ENCODE measurements around the gene UPF2. TPM values are rescaled to one million over a fixed set of nuclear protein-coding genes. Genes with fewer than 3 reads are reported as not detected.

UPF2 gene
- total and polyA plus RNA-seq, 10 of the 15 experiments (the other 5 are each of a cell fraction or from before 2014, with no cell fraction given), result 21.0 to 44.4 (median 25.9) TPM

DNA sequence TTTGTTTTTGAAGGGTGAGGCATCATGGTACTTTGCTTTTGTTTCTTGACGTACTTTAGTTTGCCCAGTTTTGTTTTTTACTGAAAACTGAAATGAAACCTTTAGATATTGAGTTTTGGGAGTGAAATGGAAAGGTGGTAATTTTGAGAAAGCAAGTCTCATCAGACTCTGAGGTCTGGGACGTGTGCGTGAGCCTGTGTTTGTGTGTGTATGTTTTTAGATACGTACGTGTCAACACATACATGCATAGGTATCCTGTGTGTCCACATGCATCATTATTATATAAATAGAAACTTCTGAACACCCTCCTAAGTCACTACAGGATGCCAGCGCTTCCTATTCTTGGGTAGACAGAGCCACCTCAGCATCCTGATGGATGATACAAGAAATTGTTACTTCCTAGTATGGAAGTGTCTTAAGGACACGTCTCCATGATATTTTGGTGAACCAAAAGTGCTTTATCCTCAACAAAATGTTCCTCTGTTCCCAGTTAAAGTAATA is 171.7 kb downstream of the UPF2 start:
- peaks cover 0 to 2% of the 10 kb centered on the region in 2 experiments; a peak in 2 of 4 replicates for H3K27me3 ChIP-seq (replicated peaks in 1 of 2; ENCODE audit: control insufficient read depth in 2 of 2, insufficient read depth in 2 of 2, low read length in 1 of 2)
- POLR2A ChIA-PET, result no interaction called here
- SMC1A ChIA-PET (ENCODE audit: uncharacterized antibody, unreplicated experiment), result no interaction called here
- no peak overlapping the region for H2AFZ ChIP-seq (ENCODE audit: control insufficient read depth, low read depth, low read length)
- no peak overlapping the region for H3K4me3 ChIP-seq
- intact Hi-C loops (cut with micrococcal nuclease; ENCODE audit: unreplicated experiment), result no loop called here
- no TSS peak for BruUV-seq (replicated peaks)
- ATAC-seq, result peak; percentile 13; the same call in 2 of the 3 replicates
- H3K9me3 ChIP-seq (replicated peaks; ENCODE audit: control insufficient read depth, insufficient read depth, low read length), result no peaks in the 10 kb centered on the region
- CTCF ChIA-PET, result no interaction called here
- no peaks in the 10 kb centered on the region for H3K79me2 ChIP-seq (ENCODE audit: control insufficient read depth, insufficient read depth, low read length)
- FAIRE-seq, result no peak
- no peak overlapping the region for H3K4me2 ChIP-seq (ENCODE audit: control insufficient read depth, insufficient read depth)
- H3K9ac ChIP-seq (ENCODE audit: control insufficient read depth, insufficient read depth, low read length), result no peak overlapping the region
- peaks cover 4% of the 10 kb centered on the region for H3K4me1 ChIP-seq (ENCODE audit: control insufficient read depth, insufficient read depth, low read length)
- WGBS (ENCODE audit: insufficient coverage, insufficient replicate concordance, low lambda C conversion rate, missing lambda C conversion rate), result 64% methylated on average over 7 of the region's 7 CpGs
- H3K36me3 ChIP-seq (ENCODE audit: control insufficient read depth in 2 of 2, insufficient read depth in 2 of 2, low read length in 1 of 2), result no peaks in the 10 kb centered on the region
- no peak overlapping the region for H3K27ac ChIP-seq (ENCODE audit: control insufficient read depth, insufficient read depth)
- no peaks in the 10 kb centered on the region for H4K20me1 ChIP-seq (ENCODE audit: control insufficient read depth, insufficient read depth)
- DNase-seq (ENCODE audit: low read depth, low spot score), result no peak
- RAD21 ChIA-PET (ENCODE audit: unreplicated experiment), result no interaction called here
- in situ Hi-C loops (cut with MboI), result no loop called here
- TF ChIP-seq, protein P1, sequence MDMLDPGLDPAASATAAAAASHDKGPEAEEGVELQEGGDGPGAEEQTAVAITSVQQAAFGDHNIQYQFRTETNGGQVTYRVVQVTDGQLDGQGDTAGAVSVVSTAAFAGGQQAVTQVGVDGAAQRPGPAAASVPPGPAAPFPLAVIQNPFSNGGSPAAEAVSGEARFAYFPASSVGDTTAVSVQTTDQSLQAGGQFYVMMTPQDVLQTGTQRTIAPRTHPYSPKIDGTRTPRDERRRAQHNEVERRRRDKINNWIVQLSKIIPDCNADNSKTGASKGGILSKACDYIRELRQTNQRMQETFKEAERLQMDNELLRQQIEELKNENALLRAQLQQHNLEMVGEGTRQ (IDR thresholded peaks at IDR 0.05; ENCODE audit: borderline replicate concordance, low read depth, low read length), result no peak
- TF ChIP-seq ZNF217 (IDR thresholded peaks at IDR 0.05) (no peak), RCOR1 (conservative IDR thresholded peaks at IDR 0.05; ENCODE audit: low read depth, low read length) (no peak), ZNF207 (IDR thresholded peaks at IDR 0.05; ENCODE audit: borderline replicate concordance) (no peak), SUPT20H (IDR thresholded peaks at IDR 0.05; ENCODE audit: borderline replicate concordance, control insufficient read depth, low read depth, low read length) (no peak), CEBPB (IDR thresholded peaks at IDR 0.05; ENCODE audit: borderline replicate concordance in 1 of 2, low read depth in 2 of 2, low read length in 2 of 2) (no peak), SMC3 (IDR thresholded peaks at IDR 0.05; ENCODE audit: borderline replicate concordance, low read length) (no peak), SPI1 (IDR thresholded peaks at IDR 0.05; ENCODE audit: borderline replicate concordance, insufficient read depth, low read depth, low read length) (no peak), BHLHE40 (IDR thresholded peaks at IDR 0.05; ENCODE audit: borderline replicate concordance in 1 of 2, low read depth in 2 of 2, low read length in 1 of 2) (no peak), ZNF24 (IDR thresholded peaks at IDR 0.05) (no peak), SIN3A (IDR thresholded peaks at IDR 0.05; ENCODE audit: low read depth, low read length) (no peak), STAT1 (conservative IDR thresholded peaks at IDR 0.05) (no peak), WRNIP1 (IDR thresholded peaks at IDR 0.05; ENCODE audit: borderline replicate concordance, low read depth, low read length) (no peak), ZSCAN29 (IDR thresholded peaks at IDR 0.05) (no peak)
- TF ChIP-seq, protein P2, sequence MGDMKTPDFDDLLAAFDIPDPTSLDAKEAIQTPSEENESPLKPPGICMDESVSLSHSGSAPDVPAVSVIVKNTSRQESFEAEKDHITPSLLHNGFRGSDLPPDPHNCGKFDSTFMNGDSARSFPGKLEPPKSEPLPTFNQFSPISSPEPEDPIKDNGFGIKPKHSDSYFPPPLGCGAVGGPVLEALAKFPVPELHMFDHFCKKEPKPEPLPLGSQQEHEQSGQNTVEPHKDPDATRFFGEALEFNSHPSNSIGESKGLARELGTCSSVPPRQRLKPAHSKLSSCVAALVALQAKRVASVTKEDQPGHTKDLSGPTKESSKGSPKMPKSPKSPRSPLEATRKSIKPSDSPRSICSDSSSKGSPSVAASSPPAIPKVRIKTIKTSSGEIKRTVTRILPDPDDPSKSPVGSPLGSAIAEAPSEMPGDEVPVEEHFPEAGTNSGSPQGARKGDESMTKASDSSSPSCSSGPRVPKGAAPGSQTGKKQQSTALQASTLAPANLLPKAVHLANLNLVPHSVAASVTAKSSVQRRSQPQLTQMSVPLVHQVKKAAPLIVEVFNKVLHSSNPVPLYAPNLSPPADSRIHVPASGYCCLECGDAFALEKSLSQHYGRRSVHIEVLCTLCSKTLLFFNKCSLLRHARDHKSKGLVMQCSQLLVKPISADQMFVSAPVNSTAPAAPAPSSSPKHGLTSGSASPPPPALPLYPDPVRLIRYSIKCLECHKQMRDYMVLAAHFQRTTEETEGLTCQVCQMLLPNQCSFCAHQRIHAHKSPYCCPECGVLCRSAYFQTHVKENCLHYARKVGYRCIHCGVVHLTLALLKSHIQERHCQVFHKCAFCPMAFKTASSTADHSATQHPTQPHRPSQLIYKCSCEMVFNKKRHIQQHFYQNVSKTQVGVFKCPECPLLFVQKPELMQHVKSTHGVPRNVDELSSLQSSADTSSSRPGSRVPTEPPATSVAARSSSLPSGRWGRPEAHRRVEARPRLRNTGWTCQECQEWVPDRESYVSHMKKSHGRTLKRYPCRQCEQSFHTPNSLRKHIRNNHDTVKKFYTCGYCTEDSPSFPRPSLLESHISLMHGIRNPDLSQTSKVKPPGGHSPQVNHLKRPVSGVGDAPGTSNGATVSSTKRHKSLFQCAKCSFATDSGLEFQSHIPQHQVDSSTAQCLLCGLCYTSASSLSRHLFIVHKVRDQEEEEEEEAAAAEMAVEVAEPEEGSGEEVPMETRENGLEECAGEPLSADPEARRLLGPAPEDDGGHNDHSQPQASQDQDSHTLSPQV (IDR thresholded peaks at IDR 0.05), result no peak
- TF ChIP-seq, protein P3, sequence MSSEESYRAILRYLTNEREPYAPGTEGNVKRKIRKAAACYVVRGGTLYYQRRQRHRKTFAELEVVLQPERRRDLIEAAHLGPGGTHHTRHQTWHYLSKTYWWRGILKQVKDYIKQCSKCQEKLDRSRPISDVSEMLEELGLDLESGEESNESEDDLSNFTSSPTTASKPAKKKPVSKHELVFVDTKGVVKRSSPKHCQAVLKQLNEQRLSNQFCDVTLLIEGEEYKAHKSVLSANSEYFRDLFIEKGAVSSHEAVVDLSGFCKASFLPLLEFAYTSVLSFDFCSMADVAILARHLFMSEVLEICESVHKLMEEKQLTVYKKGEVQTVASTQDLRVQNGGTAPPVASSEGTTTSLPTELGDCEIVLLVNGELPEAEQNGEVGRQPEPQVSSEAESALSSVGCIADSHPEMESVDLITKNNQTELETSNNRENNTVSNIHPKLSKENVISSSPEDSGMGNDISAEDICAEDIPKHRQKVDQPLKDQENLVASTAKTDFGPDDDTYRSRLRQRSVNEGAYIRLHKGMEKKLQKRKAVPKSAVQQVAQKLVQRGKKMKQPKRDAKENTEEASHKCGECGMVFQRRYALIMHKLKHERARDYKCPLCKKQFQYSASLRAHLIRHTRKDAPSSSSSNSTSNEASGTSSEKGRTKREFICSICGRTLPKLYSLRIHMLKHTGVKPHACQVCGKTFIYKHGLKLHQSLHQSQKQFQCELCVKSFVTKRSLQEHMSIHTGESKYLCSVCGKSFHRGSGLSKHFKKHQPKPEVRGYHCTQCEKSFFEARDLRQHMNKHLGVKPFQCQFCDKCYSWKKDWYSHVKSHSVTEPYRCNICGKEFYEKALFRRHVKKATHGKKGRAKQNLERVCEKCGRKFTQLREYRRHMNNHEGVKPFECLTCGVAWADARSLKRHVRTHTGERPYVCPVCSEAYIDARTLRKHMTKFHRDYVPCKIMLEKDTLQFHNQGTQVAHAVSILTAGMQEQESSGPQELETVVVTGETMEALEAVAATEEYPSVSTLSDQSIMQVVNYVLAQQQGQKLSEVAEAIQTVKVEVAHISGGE (CRISPR knock-in tag; IDR thresholded peaks at IDR 0.05), result no peak

Measured in GM12878 (cell line).